GM12878 (cell line): ENCODE data around the gene DOCK2.

Experiments
- CTCF ChIP-seq, 3 experiments: IDR thresholded peaks in 2 of 3; conservative IDR thresholded peaks in 1 of 3; 2 replicates each; pipeline ENCODE4 v1.5.1; 2011; ENCODE audit warnings: low read depth in 3 of 3, low read length in 3 of 3, mild to moderate bottlenecking in 3 of 3, control low read depth in 2 of 3, moderate library complexity in 2 of 3, inconsistent platforms in 1 of 3, mixed read lengths in 1 of 3; ENCODE audit not compliant: control insufficient read depth in 2 of 3, insufficient read depth in 1 of 3; ENCODE audit errors: extremely low read depth in 1 of 3
- MXI1 ChIP-seq: fragments of 150-350 bp; IDR thresholded peaks from 2 replicates; pipeline ENCODE4 v1.6.1; 2011; ENCODE audit warnings: low read depth, mild to moderate bottlenecking, inconsistent platforms, low read length, improper control_type of control experiment
- PAX8 ChIP-seq: fragments of 450-650 bp; IDR thresholded peaks from 2 replicates; pipeline ENCODE4 v1.6.1; 2017; ENCODE audit warnings: mild to moderate bottlenecking, moderate library complexity

GRCh38 chr5:169848792-169849191 lies 211.7 kb downstream of the DOCK2 start:
- no peak for TF ChIP-seq PAX8
- TF ChIP-seq CTCF (IDR thresholded peaks at IDR 0.05 in 2 of 3, conservative IDR thresholded peaks at IDR 0.05 in 1 of 3; ENCODE audit: control insufficient read depth in 2 of 3, extremely low read depth in 1 of 3, insufficient read depth in 1 of 3, low read depth in 3 of 3, low read length in 3 of 3): no peak
- no peak for TF ChIP-seq MXI1
